GM12891 (cell line): ENCODE results near the gene RHOT1.

Experiments
- DNase-seq: peaks from one replicate; pipeline ENCODE4 v3.0.0; 2011; ENCODE audit warnings: low spot score; ENCODE audit not compliant: insufficient read length
- FAIRE-seq: peaks from 2 replicates; lab custom pipeline; 2011; peaks lifted over from hg19 to GRCh38; lab: Jason Lieb, UNC
- PAX5 ChIP-seq: IDR thresholded peaks from 2 replicates; pipeline ENCODE4 v1.6.1; 2011; ENCODE audit warnings: low read length, moderate library complexity, mild to moderate bottlenecking; ENCODE audit not compliant: insufficient read depth, severe bottlenecking
- POLR2A ChIP-seq: IDR thresholded peaks from 2 replicates; pipeline ENCODE4 v1.6.1; 2011; ENCODE audit warnings: low read depth, low read length, control low read depth
- POLR2AphosphoS5 ChIP-seq: IDR thresholded peaks from 2 replicates; pipeline ENCODE4 v1.6.1; 2011; ENCODE audit warnings: low read depth, low read length, control low read depth
- POU2F2 ChIP-seq: IDR thresholded peaks from 2 replicates; pipeline ENCODE4 v1.6.1; 2011; ENCODE audit warnings: low read depth, mild to moderate bottlenecking, control low read depth, low read length, moderate library complexity
- SPI1 ChIP-seq: IDR thresholded peaks from 2 replicates; pipeline ENCODE4 v1.6.1; 2011; ENCODE audit warnings: low read depth, low read length, control low read depth
- TAF1 ChIP-seq: IDR thresholded peaks from 2 replicates; pipeline ENCODE4 v1.6.1; 2011; ENCODE audit warnings: low read depth, low read length, control low read depth

The RHOT1 gene

GRCh38 chr17:32185875-32186274, 43.6 kb downstream of the RHOT1 start:
- no peak for TF ChIP-seq POLR2AphosphoS5
- no peak for TF ChIP-seq PAX5
- no peak for TF ChIP-seq POU2F2
- no peak for TF ChIP-seq SPI1
- TF ChIP-seq POLR2A, result no peak
- no peak for TF ChIP-seq TAF1
- no peak for DNase-seq
- FAIRE-seq, result no peak

GRCh38 chr17:32187271-32187670, 45.0 kb downstream of the RHOT1 start:
- TF ChIP-seq POU2F2, result no peak
- no peak for TF ChIP-seq POLR2A
- TF ChIP-seq PAX5, result no peak
- TF ChIP-seq POLR2AphosphoS5, result no peak
- no peak for TF ChIP-seq SPI1
- TF ChIP-seq TAF1, result no peak
- FAIRE-seq (no peak), DNase-seq (no peak)

GRCh38 chr17:32189343-32189742, 47.0 kb downstream of the RHOT1 start:
- TF ChIP-seq SPI1 (no peak), PAX5 (no peak), POU2F2 (no peak), POLR2A (no peak), TAF1 (no peak), POLR2AphosphoS5 (no peak)
- no peak for DNase-seq
- no peak for FAIRE-seq

GRCh38 chr17:32191306-32191705, 49.0 kb downstream of the RHOT1 start:
- TF ChIP-seq POU2F2 (no peak), TAF1 (no peak), POLR2AphosphoS5 (no peak), POLR2A (no peak), SPI1 (no peak), PAX5 (no peak)

GRCh38 chr17:32192379-32192778, 50.1 kb downstream of the RHOT1 start:
- FAIRE-seq, result no peak
- no peak for DNase-seq
- TF ChIP-seq POLR2A (no peak), TAF1 (no peak), PAX5 (no peak), POLR2AphosphoS5 (no peak), POU2F2 (no peak), SPI1 (no peak)

More at GRCh38 chr17:32191306-32191705, 49.0 kb downstream of the RHOT1 start:
- FAIRE-seq (no peak), DNase-seq (no peak)

GRCh38 chr17:32197987-32198386, 55.7 kb downstream of the RHOT1 start:
- no peak for DNase-seq
- TF ChIP-seq POU2F2 (no peak), POLR2AphosphoS5 (no peak)
- no peak for FAIRE-seq

- no peak for FAIRE-seq
- no peak for TF ChIP-seq PAX5
- no peak for TF ChIP-seq POLR2AphosphoS5
- no peak for TF ChIP-seq SPI1
- TF ChIP-seq POU2F2, result no peak
- no peak for TF ChIP-seq TAF1
- TF ChIP-seq POLR2A, result no peak
- no peak for DNase-seq
Observed at GRCh38 chr17:32206861-32207260, 64.6 kb downstream of the RHOT1 start.

- no peak for FAIRE-seq
- TF ChIP-seq POLR2AphosphoS5, result no peak
- TF ChIP-seq POU2F2, result no peak
- TF ChIP-seq SPI1, result no peak
- no peak for TF ChIP-seq PAX5
- TF ChIP-seq POLR2A, result no peak
- no peak for TF ChIP-seq TAF1
- no peak for DNase-seq
Observed at GRCh38 chr17:32208436-32208835, 66.1 kb downstream of the RHOT1 start.

- FAIRE-seq (no peak), DNase-seq (no peak)
- TF ChIP-seq PAX5 (no peak), POLR2A (no peak), POU2F2 (no peak), POLR2AphosphoS5 (no peak), SPI1 (no peak), TAF1 (no peak)
Observed at GRCh38 chr17:32209608-32210007, 67.3 kb downstream of the RHOT1 start.

- FAIRE-seq, result no peak
- no peak for TF ChIP-seq POU2F2
- TF ChIP-seq POLR2AphosphoS5, result no peak
- no peak for TF ChIP-seq SPI1
- TF ChIP-seq TAF1, result no peak
- no peak for TF ChIP-seq POLR2A
- TF ChIP-seq PAX5, result no peak
- no peak for DNase-seq
Observed at GRCh38 chr17:32211671-32212070, 69.4 kb downstream of the RHOT1 start.

GRCh38 chr17:32215696-32216095, 73.4 kb downstream of the RHOT1 start:
- DNase-seq (no peak), FAIRE-seq (no peak)

More at GRCh38 chr17:32215696-32216095, 73.4 kb downstream of the RHOT1 start:
- no peak for TF ChIP-seq POLR2A
- TF ChIP-seq POLR2AphosphoS5, result no peak
- no peak for TF ChIP-seq PAX5
- TF ChIP-seq TAF1, result no peak
- no peak for TF ChIP-seq SPI1
- TF ChIP-seq POU2F2, result no peak
